HG02623 (cell line): ENCODE results near the gene ISG15.
"Not testable (repeated sequence)": the region's sequence is repeated elsewhere in the genome, so short reads cannot be mapped to it uniquely, and the experiment has no call there.

Experiments used
- ATAC-seq: cut with Tn5 transposase; IDR thresholded peaks from one replicate; pipeline ENCODE4 v1.9.1; 2021; ENCODE audit warnings: moderate library complexity; ENCODE audit not compliant: unreplicated experiment

ISG15 gene

DNA sequence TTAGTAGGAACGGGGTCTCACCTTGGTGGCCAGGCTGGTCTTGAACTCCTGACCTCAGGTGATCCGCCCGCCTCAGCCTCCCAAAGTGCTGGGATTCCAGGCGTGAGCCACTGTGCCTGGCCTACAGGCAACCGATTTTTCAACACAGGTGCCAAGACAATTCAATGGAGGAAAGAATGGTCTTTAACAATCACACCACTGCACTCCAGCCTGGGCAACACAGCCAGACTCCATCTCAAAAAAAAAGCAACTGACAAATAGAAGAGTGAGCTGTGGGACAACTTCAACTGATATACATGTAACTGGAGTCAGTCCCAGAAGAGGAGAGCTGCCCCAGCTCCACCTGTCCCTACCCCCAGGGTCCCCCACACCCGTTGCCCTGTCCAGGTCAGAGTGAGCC lies 18.8 kb upstream of the ISG15 start:
- ATAC-seq, result not testable (repeated sequence)

DNA sequence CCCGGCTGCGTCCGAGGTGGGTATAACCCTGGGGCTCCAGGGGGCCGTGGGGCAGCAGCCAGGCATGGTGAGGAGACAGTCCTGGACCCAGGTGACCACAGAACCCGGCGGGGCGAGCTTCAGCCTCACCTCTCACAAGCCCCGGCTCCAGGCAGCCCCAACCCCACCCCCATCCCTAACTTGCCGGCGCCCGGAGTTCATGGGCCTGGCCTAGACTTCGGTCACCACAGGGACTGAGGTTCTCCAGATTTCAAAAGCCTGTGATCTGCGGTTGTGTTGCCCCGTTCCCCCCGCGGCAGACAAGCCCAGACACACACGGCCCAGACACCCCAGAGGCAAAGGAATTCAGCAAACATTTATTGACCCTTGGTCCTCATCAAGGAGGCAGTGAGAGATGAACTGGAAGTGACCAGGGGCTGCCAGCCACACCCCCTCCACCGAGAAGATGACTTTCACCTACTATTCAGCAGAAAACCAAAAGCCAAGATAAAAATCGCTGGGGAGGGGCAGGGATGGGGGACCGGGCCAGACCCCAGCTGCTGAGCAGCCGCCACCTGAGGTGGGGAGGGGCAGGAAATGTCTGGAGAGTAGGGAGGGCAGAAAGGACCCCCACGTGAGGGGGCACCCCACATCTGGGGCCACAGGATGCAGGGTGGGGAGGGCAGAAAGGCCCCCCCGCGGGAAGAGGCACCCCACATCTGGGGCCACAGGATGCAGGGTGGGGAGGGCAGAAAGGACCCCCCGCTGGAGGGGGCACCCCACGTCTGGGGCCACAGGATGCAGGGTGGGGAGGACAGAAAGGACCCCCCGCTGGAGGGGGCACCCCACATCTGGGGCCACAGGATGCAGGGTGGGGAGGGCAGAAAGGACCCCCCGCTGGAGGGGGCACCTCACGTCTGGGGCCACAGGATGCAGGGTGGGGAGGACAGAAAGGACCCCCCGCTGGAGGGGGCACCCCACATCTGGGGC lies 17.3 kb upstream of the ISG15 start:
- no peak for ATAC-seq

GRCh38 chr1:996851-997712 lies 16.2 kb upstream of the ISG15 start:
- no peak for ATAC-seq

- ATAC-seq, result no peak
Measured at GRCh38 chr1:997713-997992, 15.6 kb upstream of the ISG15 start.

DNA sequence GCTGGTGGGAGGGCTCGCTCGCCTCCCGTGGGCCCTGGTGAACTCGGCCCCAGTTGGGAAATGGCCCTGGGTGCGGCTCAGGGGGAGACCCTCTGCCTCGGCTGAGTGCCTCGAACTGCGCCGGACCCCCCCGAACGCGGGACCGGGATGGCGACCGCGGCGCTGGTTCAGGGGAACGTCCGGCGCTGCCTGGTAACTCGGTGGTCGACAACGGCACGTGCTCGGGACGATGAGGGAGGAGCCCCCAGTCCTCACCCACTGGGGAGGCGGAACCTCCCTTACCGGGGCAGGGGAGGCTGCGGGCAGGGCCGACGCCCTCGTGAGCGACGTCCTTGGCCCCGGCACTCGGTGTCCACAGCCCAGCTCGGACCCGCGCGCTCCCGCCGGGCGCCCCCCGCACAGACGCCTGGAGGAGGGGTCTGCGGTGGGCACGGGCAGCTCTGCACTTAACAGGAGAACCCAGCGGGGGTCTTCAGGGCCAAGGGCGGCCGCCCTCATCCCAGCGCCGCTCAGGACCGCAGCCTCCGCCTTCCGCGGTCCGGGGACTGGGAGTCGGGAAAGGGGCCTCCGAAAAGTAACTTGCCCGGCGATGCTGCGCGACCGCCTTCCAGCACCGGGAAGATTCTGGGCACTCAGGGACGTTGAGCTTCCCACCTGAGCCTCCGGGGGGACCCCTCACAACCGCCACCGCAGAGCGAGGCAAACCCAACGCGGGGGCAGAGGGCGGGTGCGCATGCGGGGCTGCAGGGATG lies 15.1 kb upstream of the ISG15 start:
- ATAC-seq, result no peak

GRCh38 chr1:998745-998994 lies 14.6 kb upstream of the ISG15 start:
- no peak for ATAC-seq

DNA sequence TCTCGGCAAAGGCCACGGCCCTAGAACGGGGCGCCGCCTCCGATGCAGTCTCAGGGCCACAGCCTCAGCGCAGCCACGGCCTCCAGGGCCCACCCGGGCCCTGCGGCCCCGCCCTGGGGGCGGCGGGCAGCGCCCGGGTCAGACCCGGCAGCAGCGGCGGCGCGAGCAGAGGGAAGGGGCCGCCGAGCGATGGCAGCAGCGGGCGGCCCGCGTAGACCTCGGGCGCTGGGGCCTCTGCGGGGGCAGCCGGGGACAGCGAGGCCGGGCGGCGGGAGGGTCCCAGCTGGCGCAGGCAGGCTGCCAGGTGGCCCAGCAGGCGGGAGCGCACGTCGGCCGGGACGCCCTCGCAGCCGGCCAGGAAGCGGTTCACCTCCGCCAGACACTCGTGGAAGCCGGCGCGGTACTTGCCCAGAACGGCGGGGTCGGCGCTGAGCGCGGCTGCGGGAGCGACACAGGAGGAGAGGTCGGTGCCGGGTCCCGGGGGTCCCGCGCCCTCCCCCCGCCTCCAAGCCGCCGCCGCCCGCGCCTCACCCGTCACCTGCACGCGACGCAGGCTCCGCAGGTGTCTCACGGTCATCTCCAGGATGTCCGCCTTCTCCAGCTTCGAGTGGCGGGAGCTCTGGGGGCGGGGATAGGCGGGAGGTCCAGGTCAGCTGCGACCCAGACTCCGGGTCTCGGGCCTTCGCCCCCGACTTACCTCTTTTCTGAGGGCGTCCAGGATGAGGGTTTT lies 14.1 kb upstream of the ISG15 start:
- ATAC-seq, result no peak

DNA sequence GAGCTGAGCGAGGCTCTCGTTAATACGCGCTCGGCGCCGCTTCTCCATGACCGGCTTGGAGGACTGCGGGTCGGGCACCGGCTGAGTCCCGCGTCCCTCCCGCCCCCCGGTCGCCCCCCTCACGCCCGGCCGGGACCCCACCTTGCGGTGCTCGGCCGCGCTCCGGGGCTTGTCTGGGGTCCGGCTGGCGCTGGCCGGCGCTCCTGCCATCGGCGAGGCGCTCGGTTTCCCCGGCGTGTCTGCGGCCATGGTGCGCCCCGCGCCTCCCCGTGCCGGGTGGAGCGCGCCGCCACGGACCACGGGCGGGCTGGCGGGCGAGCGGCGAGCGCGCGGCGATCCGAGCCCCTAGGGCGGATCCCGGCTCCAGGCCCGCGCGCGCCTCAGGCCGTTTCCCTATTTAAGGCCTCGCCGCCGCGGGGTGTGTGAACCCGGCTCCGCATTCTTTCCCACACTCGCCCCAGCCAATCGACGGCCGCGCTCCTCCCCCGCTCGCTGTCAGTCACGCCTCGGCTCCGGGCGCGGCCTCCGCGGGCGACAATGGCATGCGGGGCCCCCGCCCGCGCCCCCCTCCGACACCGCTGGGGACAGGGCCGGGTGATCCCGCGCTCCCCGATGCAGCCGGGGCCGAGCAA lies 13.5 kb upstream of the ISG15 start, which contains the start of gene HES4:
Gene HES4, minus strand, starts transcription at position 373 of the 632 bp plus-strand sequence. Its CDS starts 124 bp downstream, at position 249.
- no peak for ATAC-seq

DNA sequence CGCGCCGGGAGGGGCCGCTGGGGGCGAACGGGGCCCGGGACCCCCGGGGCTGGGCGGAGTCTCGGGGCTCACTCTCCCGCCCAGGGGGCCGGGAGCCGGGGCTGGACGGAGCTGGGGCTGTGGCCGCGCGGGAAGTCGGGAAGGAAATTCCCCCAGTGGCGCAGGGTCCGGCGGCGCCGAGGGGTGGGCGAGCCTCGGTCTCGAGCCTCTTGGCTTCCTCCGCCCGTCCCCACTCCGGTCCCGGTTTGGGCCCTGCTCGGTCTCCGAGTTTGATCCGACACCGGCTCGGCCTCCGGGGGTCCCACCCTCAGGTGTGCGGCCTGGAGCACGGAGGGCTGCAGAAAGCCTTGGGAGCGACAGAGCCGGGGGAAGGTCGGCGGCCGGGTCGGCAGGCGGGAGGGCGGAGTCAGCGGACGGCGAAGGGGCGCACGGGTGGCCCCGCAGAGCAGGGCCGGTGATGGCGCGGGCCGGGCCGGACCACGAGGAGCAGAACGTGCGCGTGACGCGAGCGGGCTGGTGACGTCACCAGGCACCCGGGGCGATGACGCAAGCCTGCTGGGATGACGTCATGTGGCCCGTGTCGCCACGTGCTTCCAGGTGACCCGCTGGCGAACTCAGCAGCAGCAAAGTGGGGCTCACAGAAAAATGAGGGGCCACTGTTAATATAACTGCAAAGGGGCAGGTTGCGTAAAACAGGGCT lies 12.8 kb upstream of the ISG15 start:
- no peak for ATAC-seq

DNA sequence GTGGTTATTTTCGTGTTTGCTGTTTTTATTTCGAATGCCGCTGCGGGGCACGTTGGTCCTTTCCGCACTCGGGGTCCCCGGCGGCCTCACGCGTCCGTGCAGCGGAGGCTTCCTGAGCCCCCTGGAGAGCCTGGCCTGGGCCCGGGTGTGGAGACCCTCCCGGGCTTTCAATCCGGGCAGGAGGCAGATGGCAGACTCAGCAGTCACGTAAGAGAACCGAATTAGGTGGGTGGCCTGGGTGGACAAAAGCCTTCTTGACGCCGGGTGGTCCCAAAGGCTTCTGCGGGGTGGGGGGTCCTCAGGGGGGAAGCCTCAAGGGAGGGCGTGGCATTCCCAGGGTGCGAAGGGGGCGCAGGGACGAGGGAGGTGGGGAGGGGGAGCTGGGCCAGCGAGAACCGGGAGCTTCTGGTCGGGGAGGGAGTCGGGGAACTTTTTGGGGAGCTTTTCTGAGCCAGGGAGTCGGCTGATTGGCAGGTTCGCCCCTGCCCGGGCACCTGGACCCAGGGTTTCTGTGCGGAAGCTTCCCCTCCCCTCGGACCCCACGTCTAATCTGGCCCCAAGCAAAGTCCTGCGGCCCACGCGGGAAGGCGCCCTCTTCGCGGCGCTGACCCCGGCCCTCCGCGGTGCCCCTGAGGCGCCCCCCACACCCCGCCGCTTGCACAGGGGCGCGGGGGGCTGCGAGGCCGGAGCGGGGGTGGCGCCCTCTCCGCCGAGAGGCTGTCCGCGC lies 12.1 kb upstream of the ISG15 start:
- no peak for ATAC-seq

DNA sequence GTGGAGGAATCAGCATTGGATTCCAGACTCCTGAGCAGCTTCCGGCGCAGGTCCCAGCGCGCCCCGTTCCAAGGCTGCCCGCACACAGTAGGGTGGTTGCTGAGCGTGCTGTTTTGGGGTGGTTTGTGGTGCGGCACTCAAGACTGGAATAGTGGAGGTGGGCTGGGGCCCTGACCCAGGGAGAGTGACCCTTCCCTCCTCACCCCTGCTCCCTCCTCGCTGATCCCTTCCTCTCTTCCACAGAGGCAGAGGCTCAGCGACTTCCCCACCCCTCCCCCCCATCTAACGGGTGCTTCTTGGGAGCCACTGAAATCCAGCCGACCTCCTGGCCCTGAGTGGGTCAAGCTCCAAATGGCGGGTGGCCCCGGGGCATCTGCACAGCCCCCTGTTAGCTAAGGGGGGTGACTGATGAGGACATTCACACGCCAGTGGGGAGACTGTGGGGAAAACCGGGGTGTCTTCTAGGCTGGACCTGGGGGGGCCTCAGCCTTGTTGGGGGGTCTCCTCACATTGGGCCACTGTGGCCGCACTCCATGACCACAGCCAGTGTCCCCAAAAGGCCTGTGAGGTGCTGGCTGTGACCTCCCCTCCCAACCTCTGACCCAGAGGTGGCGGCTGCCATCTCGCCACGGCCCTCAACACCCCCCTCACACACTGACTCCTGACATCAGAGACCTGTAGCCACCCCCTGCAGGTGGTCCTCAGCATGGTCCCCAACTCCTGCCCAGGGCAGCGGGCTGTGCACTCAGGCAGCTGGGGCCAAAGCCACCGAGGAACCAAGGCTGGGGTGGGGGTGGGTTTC lies 9.5 kb upstream of the ISG15 start:
- no peak for ATAC-seq

DNA sequence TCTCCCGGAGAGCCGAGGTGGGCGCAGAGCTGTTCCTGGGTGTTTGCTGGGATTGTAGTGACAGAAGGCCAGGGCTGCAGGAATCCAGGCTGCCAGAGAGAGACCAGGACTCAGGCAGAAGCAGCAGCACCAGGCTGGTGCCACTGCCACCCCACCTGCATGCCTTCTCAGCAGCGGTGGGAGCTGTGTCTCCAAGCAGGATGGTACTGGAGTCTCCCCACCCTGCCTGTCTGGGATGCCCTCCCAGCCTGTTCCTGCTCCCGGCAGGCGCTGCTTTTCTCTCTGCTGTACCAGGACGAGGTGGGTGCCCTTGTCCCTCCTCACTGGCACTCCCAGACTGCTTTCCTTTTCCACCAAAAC lies 8.9 kb upstream of the ISG15 start:
- no peak for ATAC-seq

DNA sequence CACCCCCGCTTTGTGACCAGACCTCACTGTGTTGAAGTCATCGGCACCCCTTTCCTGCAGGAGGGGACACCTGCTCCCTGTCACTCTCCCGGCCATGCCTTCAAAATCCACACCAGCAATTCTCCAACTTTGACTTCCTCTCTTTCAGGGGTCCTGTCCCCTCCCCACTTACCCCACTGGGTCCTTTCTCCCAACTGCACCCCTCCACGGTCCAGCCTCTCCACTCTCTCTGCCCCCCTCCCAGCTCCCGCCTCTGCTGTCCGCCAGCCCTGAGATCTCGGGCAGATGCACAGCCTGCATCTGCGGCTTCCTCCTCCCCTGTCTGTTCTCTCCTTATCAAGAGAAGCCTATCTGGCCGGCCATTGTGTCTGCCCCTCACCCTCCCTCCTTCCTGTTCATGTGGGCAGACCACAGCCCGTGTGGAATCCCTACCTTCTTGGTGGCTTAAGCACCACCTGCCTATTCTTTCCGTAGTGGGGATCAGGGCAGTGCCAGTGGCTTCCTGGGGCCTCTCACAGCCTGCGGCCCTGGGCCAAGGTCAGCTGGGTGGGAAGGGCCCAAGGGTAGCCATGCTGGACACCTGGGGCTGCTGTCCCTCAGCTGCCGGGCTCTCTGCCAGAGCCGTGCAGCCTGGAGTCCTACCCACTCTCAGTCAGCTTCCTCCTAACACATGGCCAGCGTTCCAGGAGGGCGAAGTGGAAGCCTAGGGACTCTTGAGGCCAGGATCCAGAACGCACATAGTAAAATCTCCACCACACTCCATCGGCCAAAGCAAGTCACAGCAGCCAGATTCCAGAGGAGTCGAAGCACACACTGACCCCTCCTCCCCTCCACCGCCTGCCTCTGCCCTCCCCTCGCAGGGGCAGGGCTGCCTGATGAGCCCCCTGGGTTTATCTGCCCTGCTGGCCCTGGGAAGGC lies 8.3 kb upstream of the ISG15 start:
- ATAC-seq, result no peak

DNA sequence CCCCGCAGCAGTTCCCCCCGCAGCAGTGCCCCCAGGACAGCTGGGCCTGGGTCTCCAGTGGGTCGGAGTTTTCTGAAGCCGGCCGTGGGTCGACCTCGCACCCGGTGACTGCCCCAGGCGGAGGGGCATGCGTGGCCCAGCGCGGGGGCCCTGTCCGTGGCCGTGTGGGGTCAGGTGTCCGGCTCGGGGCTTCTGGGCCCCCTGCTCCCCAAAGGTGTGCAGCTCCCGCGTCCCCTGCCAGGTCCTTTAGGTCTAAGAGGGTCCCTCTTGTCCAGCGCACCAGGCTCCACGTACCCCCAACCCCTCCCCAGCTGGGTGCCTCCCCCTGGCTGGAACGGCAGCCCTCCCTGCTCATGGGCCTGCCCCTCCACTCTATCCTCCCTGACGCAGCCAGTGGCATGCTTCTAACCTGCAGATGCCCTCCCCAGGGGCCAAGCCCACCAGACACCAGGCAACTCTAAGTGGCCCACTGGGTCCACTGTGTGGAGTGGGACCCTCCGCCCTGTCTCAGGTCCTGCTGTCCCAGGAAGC lies 7.5 kb upstream of the ISG15 start:
- ATAC-seq, result no peak

- ATAC-seq, result no peak
Measured at GRCh38 chr1:1006305-1007159, 6.8 kb upstream of the ISG15 start.

- not testable (repeated sequence) for ATAC-seq
Measured at GRCh38 chr1:1010131-1010530, 3.2 kb upstream of the ISG15 start.
